Gastrocnemius medialis (tissue), 4 donors: ENCODE data around the gene BMP4. TPM values are rescaled to one million over a fixed set of nuclear protein-coding genes. Genes with fewer than 3 reads are reported as not detected.
A peak's percentile ranks its signal among the peaks of the same experiment; 100 is the strongest.

Source experiments
- ATAC-seq, 2 donors: fragments of 150-250 bp; one replicate each; pipeline ENCODE4 v1.9.1; 2016
- DNase-seq, 2 donors: peaks; one replicate each; pipeline ENCODE4 v3.0.0-alpha.2; 2019
- H3K27ac ChIP-seq, 4 donors: fragments of 200-600 bp; sonication (generic); 1 replicate in 1 of 4; 2 replicates in 3 of 4; pipeline ENCODE4 v1.5.1; 2016 to 2018; ENCODE audit warnings: mild to moderate bottlenecking in 2 of 4, moderate library complexity in 1 of 4
- H3K27me3 ChIP-seq, 3 donors: fragments of 200-600 bp; sonication (generic) in 2 of 3; 1 replicate in 1 of 3; 2 replicates in 2 of 3; pipeline versions ENCODE4 v1.5.1 to v1.6.0; 2016 to 2019; ENCODE audit warnings: mild to moderate bottlenecking in 1 of 3, moderate library complexity in 1 of 3
- H3K36me3 ChIP-seq, 2 donors: fragments of 200-600 bp; sonication (generic) in 1 of 2; one replicate each; pipeline ENCODE4 v1.5.1; 2017 to 2018
- H3K4me1 ChIP-seq, 2 donors: fragments of 200-600 bp; sonication (generic) in 1 of 2; one replicate each; pipeline ENCODE4 v1.5.1; 2016 to 2017; ENCODE audit warnings: mild to moderate bottlenecking in 2 of 2
- H3K4me3 ChIP-seq, 4 donors: fragments of 200-600 bp; sonication (generic) in 3 of 4; 1 replicate in 1 of 4; 2 replicates in 3 of 4; pipeline ENCODE4 v1.5.1; 2016 to 2019; ENCODE audit warnings: mild to moderate bottlenecking in 2 of 4
- H3K9me3 ChIP-seq, 3 donors: fragments of 200-600 bp; sonication (generic) in 2 of 3; 1 replicate in 1 of 3; 2 replicates in 2 of 3; pipeline ENCODE4 v1.5.1; 2016 to 2019
- POLR2A ChIP-seq, 2 donors: fragments of 450-650 bp; IDR thresholded peaks; one replicate each; pipeline ENCODE4 v1.6.1; 2017; ENCODE audit warnings: antibody characterized with exemption in 2 of 2, mild to moderate bottlenecking in 2 of 2, moderate library complexity in 2 of 2
- in situ Hi-C, 4 donors: fragments of 200-750 bp; cut with MboI; loops; one replicate each; pipeline versions ENCODE4 v1.15.0 to v1.8.0; 2017; ENCODE audit warnings: low sequenced_read_pairs in 4 of 4
- intact Hi-C: fragments of 100-400 bp; cut with DNase I; formaldehyde crosslinking; loops from one replicate; pipeline ENCODE4 v1.15.1; 2023; ENCODE audit warnings: low total_unique reads
- total RNA-seq, 4 donors: library from RNA; depleted of rRNA; stranded (reverse); fragments of >200 nt; gene quantifications; one replicate each; pipeline versions ENCODE4 v1.1.0 to v1.2.3, GENCODE V29; 2016
- TF ChIP-seq, protein P1 (sequence below), 5 experiments: fragments of 450-650 bp in 3 of 5; fragments of 200-600 bp in 2 of 5; sonication (generic) in 2 of 5; IDR thresholded peaks in 4 of 5; conservative IDR thresholded peaks in 1 of 5; 1 replicate in 4 of 5; 2 replicates in 1 of 5; pipeline ENCODE4 v1.5.1; 2016 to 2019; ENCODE audit warnings: antibody characterized with exemption in 5 of 5, mild to moderate bottlenecking in 3 of 5, moderate library complexity in 3 of 5

BMP4 gene
- total RNA-seq: 1 to 10 TPM; 2.0 to 9.4 (median 7.6) TPM

GRCh38 chr14:53956427-53957201 lies at the start of gene BMP4:
TSS of gene BMP4 (minus strand) at chr14:53956825. CDS start at chr14:53952222, 4,603 bp downstream.
- intact Hi-C loops: loop anchor here (10.0 kb wide), 5 partner anchors 62 to 422 kb away; no protein-coding TSS in a partner anchor
- Histone ChIP-seq H3K27ac (peak within 1 kb of the TSS; percentile 77 to 84 (median 80)), H3K27me3 (peaks cover 35 to 68% (median 46%) of the 10 kb centered on the region in 3 donors), H3K4me1 (peaks cover 4 to 30% of the 10 kb centered on the region in 2 donors), H3K4me3 (peak within 1 kb of the TSS; percentile 60 to 68 (median 66)), H3K9me3 (no peaks in the 10 kb centered on the region), H3K36me3 (no peaks in the 10 kb centered on the region)
- peak; percentile 73 to 75 for DNase-seq
- in situ Hi-C loops: no loop called here
- TF ChIP-seq, protein P1, sequence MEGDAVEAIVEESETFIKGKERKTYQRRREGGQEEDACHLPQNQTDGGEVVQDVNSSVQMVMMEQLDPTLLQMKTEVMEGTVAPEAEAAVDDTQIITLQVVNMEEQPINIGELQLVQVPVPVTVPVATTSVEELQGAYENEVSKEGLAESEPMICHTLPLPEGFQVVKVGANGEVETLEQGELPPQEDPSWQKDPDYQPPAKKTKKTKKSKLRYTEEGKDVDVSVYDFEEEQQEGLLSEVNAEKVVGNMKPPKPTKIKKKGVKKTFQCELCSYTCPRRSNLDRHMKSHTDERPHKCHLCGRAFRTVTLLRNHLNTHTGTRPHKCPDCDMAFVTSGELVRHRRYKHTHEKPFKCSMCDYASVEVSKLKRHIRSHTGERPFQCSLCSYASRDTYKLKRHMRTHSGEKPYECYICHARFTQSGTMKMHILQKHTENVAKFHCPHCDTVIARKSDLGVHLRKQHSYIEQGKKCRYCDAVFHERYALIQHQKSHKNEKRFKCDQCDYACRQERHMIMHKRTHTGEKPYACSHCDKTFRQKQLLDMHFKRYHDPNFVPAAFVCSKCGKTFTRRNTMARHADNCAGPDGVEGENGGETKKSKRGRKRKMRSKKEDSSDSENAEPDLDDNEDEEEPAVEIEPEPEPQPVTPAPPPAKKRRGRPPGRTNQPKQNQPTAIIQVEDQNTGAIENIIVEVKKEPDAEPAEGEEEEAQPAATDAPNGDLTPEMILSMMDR (IDR thresholded peaks at IDR 0.05 in 4 of 5, conservative IDR thresholded peaks at IDR 0.05 in 1 of 5): no peak
- peak; percentile 42 to 73 for TF ChIP-seq POLR2A (IDR thresholded peaks at IDR 0.05)
- ATAC-seq: peak; percentile 40 to 45

DNA sequence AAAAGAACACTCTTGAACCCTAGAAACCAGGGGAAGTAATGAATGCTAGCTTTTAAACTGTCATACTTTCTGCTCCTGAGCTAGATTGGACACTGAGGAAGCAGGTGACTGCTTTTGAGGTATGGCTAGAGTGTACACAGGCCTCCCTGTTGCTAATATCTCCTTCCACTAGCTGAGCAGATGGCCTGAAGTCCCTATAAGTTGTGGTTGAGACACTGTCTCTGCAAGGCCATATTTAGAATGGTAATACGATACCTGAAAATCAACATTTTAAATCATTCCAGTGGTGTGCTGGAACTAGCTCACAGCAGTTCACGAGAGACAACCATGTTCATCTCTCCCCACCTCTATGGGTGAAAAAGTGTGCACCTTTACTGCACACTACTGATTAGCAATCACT lies 46.4 kb upstream of the BMP4 start:
- ATAC-seq: no peak
- in situ Hi-C loops: no loop called here

GRCh38 chr14:54002653-54003052 lies 46.0 kb upstream of the BMP4 start:
- Histone ChIP-seq H3K27me3 (no peaks in the 10 kb centered on the region), H3K9me3 (no peaks in the 10 kb centered on the region), H3K4me1 (no peaks in the 10 kb centered on the region), H3K4me3 (no peak overlapping the region), H3K36me3 (no peaks in the 10 kb centered on the region), H3K27ac (no peak overlapping the region)
- in situ Hi-C loops: no loop called here
- ATAC-seq (no peak), DNase-seq (no peak)
- TF ChIP-seq POLR2A (IDR thresholded peaks at IDR 0.05): no peak
- TF ChIP-seq, protein P1 (IDR thresholded peaks at IDR 0.05 in 4 of 5, conservative IDR thresholded peaks at IDR 0.05 in 1 of 5): no peak
- intact Hi-C loops: no loop called here

More for the DNA sequence above, 46.4 kb upstream of the BMP4 start:
- H3K36me3 ChIP-seq: no peaks in the 10 kb centered on the region
- no peak overlapping the region for H3K27ac ChIP-seq
- intact Hi-C loops: no loop called here
- no peaks in the 10 kb centered on the region for H3K4me1 ChIP-seq
- H3K9me3 ChIP-seq: no peaks in the 10 kb centered on the region
- no peak for DNase-seq
- H3K27me3 ChIP-seq: no peaks in the 10 kb centered on the region
- TF ChIP-seq POLR2A (IDR thresholded peaks at IDR 0.05): no peak
- TF ChIP-seq, protein P1 (IDR thresholded peaks at IDR 0.05 in 4 of 5, conservative IDR thresholded peaks at IDR 0.05 in 1 of 5): no peak
- no peak overlapping the region for H3K4me3 ChIP-seq

GRCh38 chr14:54001189-54001878 lies 44.7 kb upstream of the BMP4 start:
- Histone ChIP-seq H3K27me3 (no peaks in the 10 kb centered on the region), H3K4me3 (no peak overlapping the region), H3K36me3 (no peaks in the 10 kb centered on the region), H3K27ac (no peak overlapping the region), H3K9me3 (no peaks in the 10 kb centered on the region), H3K4me1 (no peaks in the 10 kb centered on the region)
- DNase-seq: no peak
- no peak for TF ChIP-seq POLR2A (IDR thresholded peaks at IDR 0.05)
- TF ChIP-seq, protein P1 (IDR thresholded peaks at IDR 0.05 in 4 of 5, conservative IDR thresholded peaks at IDR 0.05 in 1 of 5): no peak
- intact Hi-C loops (no loop called here), in situ Hi-C loops (no loop called here)
- ATAC-seq: no peak
